ENCODE results near the gene ITGBL1.

DNA sequence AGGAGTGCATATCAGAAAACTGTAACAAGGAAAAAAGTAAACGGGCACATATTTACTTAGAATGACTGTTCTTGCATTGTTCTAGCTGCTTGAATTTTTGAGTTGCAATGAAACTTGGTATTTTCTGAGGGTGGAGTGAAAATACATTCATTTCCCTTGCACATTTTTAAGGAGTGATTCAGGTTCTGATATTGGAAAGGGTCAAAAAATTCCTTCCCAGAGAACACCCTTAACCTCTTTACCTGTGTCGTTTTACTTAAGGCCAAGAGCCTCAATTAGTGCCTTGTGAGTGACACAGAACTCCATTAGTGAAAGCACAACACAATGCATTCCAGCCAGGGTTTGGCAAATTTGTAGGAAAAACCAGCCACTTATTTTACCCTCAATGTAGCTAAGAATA, 2.3 kb downstream of the ITGBL1 start:
- TF ChIP-seq, protein P1, sequence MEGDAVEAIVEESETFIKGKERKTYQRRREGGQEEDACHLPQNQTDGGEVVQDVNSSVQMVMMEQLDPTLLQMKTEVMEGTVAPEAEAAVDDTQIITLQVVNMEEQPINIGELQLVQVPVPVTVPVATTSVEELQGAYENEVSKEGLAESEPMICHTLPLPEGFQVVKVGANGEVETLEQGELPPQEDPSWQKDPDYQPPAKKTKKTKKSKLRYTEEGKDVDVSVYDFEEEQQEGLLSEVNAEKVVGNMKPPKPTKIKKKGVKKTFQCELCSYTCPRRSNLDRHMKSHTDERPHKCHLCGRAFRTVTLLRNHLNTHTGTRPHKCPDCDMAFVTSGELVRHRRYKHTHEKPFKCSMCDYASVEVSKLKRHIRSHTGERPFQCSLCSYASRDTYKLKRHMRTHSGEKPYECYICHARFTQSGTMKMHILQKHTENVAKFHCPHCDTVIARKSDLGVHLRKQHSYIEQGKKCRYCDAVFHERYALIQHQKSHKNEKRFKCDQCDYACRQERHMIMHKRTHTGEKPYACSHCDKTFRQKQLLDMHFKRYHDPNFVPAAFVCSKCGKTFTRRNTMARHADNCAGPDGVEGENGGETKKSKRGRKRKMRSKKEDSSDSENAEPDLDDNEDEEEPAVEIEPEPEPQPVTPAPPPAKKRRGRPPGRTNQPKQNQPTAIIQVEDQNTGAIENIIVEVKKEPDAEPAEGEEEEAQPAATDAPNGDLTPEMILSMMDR (IDR thresholded peaks at IDR 0.05; ENCODE audit: insufficient read depth, low read length, poor library complexity, severe bottlenecking), result no peak
- TF ChIP-seq EZH2phosphoT487 (conservative IDR thresholded peaks at IDR 0.05; ENCODE audit: low read length), result no peak
